NCI-H187 (cell line): Measurements from ENCODE around the gene DVL1.
"Not testable (repeated sequence)": the region's sequence is repeated elsewhere in the genome, so short reads cannot be mapped to it uniquely, and the experiment has no call there.

ENCODE experiments used
- DNase-seq, 2 experiments: peaks; one replicate each; lab custom pipeline; 2025; lab: John Stamatoyannopoulos, UW

DVL1 gene

DNA sequence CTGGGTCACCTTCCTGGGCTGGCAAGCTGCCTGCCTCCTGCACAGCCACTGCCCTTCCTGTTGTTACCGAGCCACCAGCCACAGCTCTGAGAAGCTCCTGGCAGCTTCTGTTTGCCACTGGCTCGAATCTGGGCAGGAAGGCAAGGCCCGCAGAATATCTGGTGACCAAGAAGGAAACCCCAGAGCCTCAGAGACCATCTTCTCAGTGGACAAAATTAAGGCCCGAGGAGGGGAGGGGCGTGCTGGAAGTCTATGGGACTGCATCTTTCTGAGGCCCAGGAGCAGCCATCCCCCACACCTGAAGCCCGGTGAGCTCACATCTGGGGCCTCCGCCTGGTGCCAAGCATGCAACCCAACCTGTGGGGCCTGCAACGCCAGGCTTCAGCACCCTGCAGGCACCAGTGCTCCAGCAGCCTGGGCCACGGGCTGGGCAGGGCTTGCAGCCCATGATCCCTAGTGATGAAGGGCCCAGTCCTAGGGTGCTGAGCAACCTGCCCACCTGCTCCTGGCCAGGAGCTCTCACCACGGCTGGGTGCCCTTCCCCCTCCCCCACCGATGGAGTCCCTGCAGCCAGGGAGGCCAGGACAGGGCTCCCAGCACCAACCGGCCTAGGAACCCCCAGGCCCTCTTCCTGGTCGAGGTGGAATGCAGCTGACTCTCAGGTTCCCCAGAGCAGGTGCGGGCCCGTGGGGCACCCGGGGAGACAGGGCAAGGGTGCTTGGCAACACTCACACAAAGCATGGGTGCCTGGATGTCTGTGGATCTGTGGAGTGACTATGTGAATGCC lies 23.7 kb downstream of the DVL1 start:
- DNase-seq, result no peak

DNA sequence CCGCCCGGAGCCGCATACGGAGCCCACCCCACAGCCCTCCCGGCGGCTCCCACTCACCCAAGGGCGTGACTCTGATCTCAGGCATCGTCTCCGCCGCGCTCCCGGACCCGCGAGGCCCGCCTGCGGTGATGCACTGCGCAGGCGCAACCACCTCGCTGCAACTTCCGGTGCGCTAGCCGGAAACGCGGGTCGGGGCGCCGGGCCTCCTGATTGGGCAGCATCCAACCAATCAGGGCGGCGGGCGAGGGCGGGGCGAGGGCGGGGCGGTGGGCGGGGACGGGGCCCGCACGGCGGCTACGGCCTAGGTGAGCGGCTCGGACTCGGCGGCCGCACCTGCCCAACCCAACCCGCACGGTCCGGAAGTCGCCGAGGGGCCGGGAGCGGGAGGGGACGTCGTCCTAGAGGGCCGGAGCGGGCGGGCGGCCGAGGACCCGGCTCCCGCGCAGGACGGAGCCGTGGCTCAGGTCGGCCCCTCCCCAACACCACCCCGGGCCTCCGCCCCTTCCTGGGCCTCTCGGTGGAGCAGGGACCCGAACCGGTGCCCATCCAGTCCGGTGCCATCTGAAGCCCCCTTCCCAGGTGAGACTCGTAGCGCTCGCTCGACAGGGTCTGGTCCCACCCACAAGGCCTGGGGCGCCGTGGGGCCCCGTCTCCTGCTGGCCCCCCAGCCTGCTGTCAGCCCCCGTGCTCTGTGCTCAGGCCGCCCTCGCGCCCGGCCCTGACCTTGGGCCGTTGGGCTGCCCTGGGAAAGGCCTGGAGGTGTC lies 24.5 kb downstream of the DVL1 start, which contains the start of the genes CPTP and INTS11:
Gene CPTP (plus strand): TSS at position 279 of the 764 bp plus-strand sequence. CDS start 2,109 bp downstream, outside the sequence.
Gene INTS11 (minus strand): TSS at position 137 of the 764 bp plus-strand sequence. CDS start 52 bp downstream, at position 85.
- peak; percentile 91 for DNase-seq

DNA sequence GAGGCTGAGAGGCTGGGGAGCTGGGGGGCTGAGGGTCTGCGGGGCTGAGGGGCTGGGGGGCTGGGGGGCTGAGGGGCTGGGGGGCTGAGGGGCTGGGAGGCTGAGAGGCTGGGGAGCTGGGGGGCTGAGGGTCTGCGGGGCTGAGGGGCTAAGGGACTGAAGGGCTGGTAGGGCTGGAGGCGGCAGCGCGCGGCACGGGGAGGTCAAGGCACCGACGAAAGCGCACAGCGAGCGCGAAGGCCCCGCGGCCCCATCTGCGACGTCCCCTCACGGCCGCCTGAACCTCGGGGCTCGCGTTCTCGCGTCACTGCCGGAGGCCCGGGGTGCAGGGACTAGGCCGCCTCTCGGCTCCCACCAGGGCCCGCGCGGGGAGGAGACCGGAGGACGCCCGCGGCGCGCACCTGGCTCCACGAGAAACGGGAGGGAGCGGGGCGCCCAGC lies 25.1 kb downstream of the DVL1 start:
- DNase-seq, result no peak

DNA sequence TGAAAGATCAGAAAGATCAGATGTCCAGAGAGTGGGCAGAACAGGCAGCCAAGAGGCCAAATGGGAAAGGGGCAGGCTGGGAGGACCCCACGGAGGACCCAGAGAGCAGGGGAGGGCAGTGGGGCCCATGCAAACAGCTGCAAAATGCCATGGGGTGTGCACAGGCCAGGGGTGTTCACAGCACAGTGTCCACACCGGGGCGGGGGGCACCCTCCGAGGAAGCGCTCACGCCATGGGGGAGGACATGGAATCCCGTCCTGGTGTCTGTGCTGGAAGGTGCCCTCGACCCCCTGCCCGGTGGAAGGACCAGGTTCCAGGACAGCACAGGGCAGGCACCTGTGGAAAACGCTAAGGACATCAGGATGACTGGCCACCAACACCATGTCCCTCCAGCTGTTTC lies 26.3 kb downstream of the DVL1 start:
- DNase-seq, result no peak

DNA sequence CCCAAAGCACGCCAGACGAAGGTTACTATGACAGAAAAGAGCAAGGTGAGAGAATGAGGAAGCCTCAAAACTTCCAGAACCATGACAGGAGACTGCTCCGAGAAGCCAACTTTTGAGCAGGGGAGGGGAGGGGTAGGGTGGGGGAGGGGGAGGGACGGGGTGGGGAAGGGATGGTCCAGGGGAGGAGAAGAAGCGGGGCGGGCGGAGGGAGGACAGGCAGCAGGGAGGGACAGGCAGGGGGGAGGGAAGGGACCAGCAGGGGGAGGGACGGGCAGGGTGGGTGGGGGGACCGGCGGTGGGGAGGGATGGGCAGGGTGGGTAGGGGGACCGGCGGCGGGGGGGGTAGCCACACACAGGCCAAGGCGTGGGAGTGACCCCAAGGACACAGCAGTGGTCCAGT lies 26.8 kb downstream of the DVL1 start:
- DNase-seq, result no peak

DNA sequence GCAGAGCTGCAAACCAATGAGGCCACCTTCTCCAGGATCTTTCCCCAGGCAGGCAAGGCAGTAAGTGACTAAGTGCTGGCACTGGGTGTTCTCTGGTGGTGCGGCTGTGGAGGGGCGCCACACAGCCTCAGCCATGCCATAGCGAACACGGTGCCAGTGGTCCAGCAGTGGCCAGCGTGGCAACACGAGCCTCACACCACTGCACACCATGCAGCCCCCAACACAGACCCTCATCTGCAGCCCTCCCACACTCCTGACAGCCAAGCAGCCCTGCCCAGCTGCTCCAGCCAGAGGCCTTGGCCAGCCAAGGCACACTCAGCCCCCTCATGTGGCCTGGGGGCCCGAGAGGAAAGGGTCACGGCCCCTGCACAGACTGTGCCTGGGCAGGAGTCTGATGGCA lies 27.7 kb downstream of the DVL1 start:
- no peak for DNase-seq

DNA sequence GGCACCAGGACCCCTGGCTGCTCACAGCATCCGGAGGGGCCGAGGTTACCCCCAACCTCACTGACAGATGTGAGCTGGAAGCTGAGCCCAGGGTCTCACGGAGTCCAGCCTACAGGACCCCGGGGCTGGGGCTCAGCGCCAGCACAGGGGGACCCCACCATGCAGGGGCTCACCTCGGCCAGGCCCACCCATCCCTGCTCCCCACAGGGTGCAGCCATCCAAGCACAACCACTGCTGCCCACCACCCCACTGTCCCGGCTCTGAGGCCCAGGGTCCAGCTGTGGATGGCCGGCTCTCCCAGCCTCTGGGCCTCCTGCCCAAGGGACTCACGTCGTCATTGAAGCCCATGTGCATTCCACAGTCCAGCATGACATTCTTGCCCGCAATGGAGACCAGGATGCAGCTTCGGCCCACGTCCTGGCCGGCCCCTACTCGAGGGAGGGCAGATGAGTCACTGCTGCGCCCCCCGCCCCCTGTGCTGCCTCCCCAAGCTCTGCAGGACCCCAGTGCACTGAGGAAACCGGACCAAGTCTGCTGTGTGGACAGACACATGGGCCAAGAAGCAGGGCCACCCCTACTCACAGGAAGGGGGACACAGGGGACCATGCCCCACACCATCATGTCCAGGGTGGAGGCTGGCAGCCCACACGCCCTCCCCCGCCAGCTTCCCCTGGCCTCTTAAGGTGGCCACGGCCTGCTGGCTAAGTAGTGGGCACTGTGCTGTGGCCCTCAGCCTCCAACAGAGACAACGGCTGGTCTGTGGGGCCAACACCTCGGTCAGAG lies 28.4 kb downstream of the DVL1 start:
- no peak for DNase-seq

DNA sequence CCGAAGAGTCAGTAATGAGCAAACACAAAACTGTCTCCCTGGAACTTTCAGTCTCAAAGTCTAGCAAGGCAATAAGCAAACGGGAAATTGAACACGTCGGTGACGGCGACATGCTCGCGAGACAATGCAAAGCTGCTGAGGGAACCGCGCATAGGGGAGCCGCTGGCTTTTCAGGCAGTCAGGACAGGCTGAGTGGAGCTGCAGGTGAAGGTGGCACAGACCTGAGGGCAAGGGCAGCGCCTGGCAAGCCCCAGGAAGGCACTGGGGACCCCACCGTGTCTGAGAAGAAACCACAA lies 29.6 kb downstream of the DVL1 start:
- no peak for DNase-seq

DNA sequence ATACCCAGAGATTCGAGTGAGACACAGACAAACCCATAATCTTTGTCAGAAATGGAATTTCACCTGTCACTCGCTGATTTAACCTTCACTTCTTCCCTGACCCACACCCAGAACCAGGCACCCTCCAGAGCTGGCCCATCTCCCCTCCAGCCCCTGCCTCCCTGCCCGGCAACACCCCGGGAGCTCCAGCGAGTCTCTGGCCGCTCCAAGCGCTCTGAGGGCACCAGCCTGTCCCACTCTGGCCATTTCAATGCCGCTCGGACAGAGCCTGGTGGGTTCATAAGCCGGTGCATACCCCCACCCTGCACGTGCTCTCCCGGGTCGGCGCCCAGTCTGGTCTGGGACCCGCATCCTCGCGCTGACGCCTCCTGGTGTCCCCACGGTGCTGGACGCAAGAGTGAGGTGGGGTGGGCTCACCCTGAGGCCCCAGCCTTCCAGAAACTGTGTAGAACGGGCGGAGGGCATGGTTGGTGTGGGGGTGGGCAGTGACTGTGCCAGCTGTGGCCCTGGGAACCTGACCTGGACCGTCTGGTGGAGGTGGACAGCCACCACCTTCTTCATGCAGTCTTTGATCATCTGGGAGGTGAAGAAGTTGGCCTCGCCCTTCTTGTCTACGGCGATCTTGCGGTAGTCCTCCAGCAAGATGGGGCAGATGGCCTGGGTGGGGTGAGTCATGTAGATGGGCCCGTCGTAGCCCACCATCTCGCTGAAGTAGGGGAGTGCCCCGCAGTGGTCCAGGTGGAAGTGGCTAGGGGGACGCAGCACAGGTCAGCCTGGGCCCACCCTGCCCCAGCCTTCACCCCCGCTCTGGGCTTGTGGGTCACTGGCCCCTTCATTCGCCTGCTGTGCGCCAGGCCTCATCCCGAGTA lies 30.2 kb downstream of the DVL1 start:
- no peak for DNase-seq

DNA sequence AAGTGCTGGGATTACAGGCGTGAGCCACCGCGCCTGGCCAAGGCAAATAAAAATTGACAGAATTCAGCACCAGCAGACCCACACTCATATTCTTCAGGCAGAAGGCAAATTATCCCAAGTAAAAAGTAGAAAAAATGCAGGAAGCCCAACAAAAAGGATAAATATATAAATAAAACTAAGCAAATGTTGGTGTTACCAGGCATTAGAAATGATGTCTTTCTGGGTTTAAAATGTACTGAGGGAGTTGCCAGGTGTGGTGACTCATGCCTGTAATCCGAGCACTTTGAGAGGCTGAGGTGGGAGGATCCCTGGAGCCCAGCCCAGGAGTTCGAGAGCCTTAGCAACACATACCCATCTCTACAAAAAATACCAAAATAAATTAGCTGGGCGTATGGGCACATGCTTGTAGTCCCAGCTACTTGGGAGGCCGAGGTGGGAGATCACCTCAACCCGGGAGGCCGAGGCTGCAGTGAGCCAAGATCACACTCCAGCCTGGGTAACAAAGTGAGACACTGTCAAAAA lies 31.0 kb downstream of the DVL1 start:
- no peak for DNase-seq

DNA sequence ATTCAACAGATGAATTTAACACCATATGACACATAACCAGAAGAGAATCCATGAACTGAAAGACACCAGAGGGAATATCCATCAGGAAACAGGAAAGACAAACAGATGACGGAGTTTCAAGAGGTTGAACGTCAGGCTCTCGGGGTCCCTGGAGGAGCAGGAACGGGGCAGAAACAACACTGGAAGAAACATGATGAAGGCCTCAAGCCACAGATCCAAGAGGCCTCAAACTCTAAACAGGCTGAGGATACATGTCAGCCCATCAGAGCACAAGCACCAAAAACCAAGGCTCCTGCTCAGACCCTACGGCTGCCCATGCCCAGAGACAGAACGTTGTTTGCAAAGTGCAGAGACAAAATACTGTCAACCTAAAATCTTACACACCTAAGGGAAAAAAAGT lies 31.8 kb downstream of the DVL1 start:
- no peak for DNase-seq

DNA sequence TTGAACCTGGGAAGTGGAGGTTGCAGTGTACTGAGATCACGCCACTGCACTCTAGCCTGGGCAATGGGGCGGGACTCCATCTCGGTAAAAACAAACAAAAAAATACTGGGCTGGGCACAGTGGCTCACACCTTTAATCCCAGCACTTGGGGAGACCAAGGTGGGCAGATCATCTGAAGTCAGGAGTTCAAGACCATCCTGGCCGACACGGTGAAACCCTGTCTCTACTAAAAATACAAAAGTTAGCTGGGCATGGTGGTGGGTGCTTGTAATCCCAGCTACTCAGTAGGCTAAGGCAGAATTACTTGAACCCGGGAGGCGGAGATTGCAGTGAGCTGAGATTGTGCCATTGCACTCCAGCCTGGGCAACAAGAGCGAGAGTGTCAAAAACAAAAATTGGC lies 33.0 kb downstream of the DVL1 start:
- not testable (repeated sequence) for DNase-seq

DNA sequence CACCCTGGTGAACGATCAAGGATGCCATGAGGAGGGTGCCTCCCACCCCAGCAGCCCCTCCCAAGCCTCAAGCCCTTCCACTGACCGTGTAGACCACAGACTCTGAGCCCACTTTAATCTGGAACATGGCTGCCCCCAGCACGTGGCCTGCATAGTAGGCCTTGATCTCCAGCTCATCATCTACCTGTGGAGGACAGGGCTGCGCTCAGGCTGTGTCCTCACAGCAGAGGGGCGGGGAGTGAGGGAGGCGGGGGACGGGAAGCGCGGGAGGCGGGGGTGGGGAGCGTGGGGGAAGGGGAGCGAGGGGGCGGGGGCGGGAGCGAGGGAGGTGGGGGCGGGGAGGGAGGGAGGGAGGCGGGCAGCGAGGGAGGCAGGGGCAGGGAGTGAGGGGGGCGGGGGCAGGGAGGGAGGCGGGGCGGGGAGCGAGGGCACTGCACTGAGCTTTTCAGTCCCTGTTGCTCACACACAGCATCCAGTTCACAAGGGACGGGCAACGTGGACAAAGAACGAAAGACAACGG lies 33.7 kb downstream of the DVL1 start:
- DNase-seq, result no peak

DNA sequence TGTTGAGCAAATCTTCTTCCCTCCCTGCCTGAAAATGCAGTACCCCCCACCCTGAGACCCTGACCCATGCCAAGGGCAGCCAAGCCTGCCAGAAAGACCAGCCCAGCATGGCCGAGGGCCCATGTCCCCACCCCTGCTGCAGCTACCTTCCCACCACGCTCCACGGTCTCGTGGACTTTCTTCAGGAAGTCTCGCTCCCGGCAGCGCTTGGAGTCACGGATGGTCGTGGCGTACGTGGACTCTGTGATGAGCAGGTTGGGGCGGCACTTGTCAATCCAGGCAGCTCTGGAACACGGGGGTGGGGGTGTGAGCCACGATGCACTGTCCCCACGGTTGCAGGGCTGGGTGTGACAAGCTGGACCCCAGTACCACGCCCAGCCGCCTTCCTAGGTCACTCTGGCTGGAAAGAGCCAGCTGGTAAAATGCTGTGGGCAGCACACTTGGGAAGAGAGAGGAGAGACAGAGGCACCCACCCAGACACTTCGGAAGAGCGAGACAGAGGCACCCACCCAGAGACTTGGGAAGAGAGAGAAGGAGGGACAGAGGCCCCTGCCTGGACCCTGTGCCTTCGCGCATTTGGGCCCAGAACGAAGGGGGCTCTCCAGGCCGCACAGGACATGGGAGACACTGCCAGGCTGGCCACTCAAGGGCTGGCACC lies 34.4 kb downstream of the DVL1 start:
- no peak for DNase-seq

DNA sequence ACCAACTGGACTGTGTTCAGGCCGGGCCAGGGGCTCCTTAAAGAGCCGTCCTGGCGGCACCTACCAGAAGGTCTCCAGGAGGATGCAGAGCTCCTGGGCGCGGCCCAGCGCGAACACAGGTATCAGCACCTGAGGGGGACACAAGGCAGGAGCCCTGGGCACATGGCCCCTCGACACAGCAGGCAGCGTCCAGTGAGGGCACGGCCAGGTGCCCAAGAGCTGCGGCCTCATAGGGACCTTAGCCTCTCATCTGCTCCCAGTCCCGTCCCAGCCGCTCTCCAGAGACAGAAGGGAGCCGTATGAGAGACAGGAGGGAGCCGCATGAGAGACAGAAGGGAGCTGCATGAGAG lies 35.0 kb downstream of the DVL1 start:
- no peak for DNase-seq

DNA sequence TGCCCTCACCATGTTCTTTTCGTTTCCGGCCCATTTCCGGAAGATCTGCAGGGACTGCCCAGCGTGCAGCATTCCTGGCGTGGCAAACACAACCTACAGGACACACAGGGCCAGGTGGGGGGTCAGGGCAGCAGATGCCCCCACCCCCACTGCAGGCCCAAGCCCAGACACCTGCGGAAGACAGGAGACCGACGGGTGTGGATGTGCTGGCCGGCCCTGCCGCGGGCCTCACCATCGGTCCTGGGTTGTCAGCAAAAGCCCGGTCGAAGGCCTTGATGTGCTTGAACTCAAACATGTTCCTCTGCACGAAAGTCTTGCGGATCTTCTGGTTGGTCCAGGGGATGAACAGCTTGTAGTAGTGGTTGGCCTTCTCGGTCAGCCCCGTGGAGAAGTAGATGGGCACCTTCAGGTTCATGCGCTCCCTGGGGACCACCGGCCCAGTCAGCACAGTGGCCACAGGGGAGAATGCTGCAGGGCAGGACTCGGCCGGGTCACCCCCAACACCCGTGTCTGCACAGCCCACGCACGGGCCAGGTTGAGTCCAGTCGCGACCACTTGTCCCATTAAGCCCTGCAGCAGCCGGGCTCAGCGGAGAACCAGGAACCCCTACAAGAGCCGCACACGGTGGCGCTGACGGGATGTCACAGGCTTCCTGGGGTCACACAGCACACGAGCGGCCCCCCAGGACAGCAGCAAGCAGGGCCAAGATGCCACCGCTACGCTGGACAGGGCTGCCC lies 35.5 kb downstream of the DVL1 start:
- no peak for DNase-seq

DNA sequence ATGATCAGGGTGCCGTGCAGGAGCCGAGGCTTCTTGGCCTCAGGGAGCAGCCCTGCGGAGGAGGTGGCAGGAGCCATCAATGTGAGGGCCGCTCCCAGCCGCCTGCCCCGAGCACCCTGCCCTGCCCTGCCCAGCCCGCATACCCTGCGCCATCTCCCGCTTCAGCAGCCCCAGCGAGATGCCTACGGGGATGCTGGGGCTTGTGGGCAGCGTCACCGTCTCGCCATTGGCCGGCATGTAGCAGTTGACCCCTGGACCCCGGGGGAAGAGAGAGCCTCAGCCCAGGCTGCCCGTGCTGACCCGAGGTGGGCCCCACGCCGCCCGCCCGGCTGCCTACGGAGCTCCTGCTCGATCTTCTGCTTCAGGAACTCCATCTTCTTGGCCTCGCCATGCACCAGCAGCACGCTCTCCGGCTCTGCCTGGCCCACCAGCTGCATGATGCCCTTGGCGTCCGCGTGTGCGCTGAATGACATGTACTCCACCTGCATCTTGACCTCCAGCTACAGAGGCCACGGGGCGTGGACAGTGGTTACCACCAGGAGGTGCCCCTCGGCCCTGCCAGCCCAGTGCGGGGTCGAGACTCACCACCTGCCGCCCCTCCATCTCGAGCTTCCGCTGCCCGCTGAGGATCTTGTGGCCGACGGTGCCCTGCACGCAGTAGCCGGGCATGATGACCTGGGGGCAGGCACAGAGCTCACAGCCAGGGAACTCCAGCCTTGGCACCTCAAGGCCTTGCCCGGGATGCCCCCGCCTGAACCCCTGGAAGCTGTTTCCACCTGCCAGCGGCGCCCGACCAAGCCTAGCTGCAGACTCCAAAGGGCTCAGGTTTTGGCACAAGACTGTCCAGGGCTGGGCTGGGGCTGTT lies 36.5 kb downstream of the DVL1 start:
- no peak for DNase-seq

DNA sequence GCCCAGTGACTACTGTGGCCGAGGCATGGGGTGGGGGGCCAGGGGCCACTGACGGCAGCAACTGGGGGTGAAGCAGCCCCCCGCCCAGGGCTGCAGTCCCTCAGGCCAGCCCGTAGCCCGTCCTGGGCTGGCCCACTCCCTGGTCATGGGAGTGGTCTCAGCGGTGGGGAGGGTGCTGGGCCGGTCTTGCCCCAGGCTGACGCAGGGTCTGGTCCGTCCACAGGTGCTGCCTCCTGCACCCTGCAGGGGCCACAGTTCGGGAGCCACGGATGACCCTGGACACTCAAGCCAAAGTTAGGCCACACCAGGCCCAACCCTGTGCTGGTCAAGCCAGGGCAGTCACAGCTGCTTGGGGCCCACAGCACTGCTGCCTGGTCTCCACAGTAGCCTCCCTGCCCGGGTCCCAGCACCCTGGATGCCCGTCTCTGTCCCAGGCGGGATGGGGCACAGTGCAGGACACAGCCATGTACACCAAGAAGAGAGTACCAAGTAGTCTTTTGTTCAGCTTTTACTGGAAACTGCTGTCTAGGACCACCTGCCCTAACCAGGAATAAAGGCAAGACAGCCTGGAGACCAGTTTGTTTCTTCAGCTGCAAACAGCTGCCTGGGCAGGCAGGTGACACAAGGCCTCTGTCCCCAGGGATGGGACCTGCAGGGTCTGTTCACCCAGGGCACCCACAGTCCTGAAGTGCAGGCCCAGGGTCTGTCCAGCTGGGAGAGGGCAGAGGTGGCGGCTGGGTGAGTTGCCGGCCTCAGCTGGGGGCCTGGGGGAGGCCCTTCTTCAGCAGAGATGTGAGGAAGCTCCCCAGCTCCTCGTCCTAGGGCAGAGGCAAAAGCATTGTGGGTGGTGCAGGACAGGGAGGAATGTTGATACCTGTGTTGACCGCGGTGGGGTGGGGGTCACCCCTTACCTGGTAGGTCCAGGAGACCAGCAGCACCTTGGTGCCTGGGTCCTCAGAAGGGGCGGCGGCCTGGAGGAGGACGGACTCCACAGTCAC lies 37.8 kb downstream of the DVL1 start:
- DNase-seq, result no peak
